Tibial nerve (tissue), 3 donors: ENCODE data around the gene NETO1.

Experiments
- CTCF ChIP-seq, 5 experiments: fragments of 200-600 bp in 3 of 5; fragments of 450-650 bp in 2 of 5; sonication (generic) in 3 of 5; IDR thresholded peaks; one replicate each; pipeline ENCODE4 v1.5.1; 2016 to 2019; ENCODE audit warnings: antibody characterized with exemption in 5 of 5, mild to moderate bottlenecking in 3 of 5, moderate library complexity in 2 of 5
- POLR2A ChIP-seq, 2 donors: fragments of 450-650 bp; IDR thresholded peaks; one replicate each; pipeline ENCODE4 v1.6.1; 2017; ENCODE audit warnings: antibody characterized with exemption in 2 of 2, mild to moderate bottlenecking in 2 of 2, moderate library complexity in 2 of 2

DNA sequence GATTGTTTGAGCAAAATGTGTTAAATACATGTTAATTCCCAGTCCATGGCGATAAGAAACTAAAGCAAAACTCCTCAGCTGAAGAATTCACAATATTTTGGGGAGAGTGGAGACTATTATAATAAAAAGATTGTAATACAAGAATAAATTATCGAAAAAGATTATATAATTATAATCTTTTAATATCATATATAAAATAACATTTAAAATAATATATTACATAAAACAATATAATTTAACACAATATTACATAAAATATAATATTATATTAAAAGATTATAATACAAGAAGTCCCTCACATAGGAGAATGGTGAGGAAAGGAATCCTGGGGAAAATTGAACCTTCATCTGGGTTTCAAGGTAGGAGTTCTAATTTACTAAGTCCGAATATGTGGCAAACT is 33.1 kb downstream of the NETO1 start:
- TF ChIP-seq CTCF (IDR thresholded peaks at IDR 0.05) (no peak), POLR2A (IDR thresholded peaks at IDR 0.05) (no peak)
